CD4-positive, alpha-beta T cell treated with Interferon alpha-2 for 1 hour (primary cell): ENCODE measurements around the gene GRHPR.
A peak's percentile ranks its signal among the peaks of the same experiment; 100 is the strongest.
"Not testable (repeated sequence)": the region's sequence is repeated elsewhere in the genome, so short reads cannot be mapped to it uniquely, and the experiment has no call there.

ENCODE experiments used
- DNase-seq, 2 donors: peaks; one replicate each; pipeline ENCODE4 v3.0.0-alpha.2; 2020 to 2022

Gene GRHPR

GRCh38 chr9:37422289-37423104 is at the start of gene GRHPR:
GRHPR (plus strand) TSS chr9:37422696; CDS start chr9:37422751, 55 bp downstream.
- DNase-seq = peak; percentile 81 to 88

DNA sequence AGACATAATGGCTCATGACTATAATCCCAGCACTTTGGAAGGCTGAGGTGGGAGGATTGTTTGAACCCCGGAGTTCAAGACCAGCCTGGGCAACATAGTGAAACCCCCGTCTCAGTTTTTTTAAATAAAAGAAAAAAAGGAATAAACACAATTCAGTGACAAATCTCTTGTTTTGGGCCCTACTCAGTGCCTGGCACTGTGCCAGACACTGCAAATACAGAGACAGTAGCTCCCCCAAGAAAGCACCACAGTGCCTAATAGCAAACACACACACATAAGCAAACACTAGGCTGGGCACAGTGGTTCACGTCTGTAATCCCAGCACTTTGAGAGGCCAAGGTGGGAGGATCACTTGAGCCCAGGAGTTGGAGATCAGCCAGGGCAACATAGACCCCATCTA is 49.7 kb upstream of the GRHPR start:
- DNase-seq = no peak

- no peak for DNase-seq
Observed at GRCh38 chr9:37373621-37374020, 48.9 kb upstream of the GRHPR start.

GRCh38 chr9:37374892-37375291 is 47.6 kb upstream of the GRHPR start:
- peak in 1 of 2 donors; percentile 69 for DNase-seq

DNA sequence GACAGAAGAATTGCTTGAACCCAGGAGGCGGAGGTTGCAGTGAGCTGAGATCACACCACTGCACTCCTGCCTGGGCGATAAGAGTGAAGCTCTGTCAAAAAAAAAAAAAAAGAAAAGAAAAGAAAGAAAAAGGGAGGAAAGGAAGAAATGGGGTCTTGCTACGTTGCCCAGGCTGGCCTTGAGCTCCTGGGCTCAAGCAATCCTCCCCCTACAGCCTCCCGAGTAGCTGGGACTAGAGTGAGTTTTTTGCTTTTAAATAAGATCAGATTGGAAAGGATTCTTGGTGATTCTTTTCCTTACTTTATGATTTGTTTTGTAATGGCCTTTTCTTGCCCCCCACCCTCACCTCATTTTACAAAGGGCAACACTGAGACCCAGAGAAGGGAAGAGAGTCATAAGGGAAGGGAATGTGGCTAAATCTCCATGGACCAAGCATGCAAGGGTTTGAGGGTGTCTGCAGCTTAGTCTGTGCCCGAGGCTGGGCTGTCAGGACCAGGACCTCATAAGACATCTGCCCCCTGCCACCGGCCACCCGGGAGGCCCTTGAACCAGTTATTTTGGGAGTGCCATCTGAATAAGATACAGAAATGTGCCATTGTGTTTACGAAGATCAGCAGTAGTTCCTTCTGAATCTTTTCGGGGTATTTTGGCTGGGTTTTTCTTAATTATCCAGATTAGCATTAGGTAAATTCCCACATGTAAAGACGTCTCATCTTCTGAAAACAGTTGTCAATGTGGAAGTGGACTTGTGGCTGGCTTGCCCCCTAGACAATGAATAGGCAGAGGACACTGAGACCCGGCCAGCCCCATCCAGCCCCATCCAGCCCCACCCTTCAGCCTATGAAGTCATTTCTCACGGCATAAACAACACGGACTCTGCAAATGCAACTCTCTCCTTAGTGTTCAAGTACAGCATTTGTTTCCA is 44.5 kb upstream of the GRHPR start:
- DNase-seq = no peak

- no peak for DNase-seq
Observed at GRCh38 chr9:37378613-37379004, 43.9 kb upstream of the GRHPR start.

DNA sequence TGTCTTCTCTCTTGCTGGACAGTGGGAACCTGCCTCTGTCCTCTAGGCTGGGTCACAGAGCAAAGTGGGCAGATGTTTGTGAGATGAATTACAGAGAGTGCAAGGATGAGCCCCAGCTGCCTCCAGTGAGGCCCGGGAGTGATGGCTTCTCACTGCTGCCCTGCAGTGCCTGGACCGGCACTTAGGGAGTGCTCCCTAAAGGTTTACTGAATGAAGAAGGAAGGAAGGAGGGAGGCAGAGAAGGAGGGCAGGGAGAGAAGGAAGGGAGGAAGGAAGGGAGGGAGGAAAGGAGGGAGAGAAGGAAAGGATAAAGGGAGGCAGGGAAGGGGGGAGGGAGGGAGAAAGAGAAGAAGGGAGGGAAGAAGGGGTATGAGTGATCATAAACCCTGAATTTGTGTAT is 42.7 kb upstream of the GRHPR start:
- DNase-seq = no peak

GRCh38 chr9:37380570-37380969 is 41.9 kb upstream of the GRHPR start:
- DNase-seq = no peak

DNA sequence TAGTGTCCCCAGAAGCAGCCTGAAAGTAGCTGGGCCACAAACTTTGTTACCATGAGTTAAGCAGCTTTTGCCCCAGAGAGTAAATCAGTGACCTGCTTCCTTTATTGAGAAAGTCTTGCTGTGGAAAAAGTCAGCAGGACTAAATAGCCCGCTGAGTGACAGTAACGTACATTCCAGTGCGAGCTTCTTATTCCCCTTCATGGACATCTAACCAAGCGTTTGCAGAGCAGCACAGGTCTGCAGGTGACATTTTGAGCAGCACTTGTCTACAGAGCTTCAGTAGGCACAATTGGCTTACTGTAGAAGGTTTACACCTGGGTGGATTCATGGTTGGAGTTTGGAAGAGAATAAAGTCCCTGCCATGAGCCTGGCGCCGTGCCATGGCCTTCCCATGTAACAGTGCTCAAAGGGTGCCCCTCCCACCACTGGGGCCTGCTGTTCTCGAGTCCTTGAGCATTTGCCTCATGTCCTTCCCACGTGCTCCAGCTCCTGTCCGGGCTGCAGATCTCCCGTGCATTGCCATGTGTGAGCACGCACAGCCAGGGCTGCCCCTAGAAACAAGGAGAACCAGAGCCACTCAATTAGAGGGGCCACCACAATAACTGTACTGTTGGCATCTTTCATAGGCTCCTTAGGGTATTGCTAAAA is 41.3 kb upstream of the GRHPR start:
- DNase-seq = no peak

GRCh38 chr9:37382161-37382981 is 40.1 kb upstream of the GRHPR start:
- no peak for DNase-seq

GRCh38 chr9:37382982-37383357 is 39.5 kb upstream of the GRHPR start:
- DNase-seq = no peak

DNA sequence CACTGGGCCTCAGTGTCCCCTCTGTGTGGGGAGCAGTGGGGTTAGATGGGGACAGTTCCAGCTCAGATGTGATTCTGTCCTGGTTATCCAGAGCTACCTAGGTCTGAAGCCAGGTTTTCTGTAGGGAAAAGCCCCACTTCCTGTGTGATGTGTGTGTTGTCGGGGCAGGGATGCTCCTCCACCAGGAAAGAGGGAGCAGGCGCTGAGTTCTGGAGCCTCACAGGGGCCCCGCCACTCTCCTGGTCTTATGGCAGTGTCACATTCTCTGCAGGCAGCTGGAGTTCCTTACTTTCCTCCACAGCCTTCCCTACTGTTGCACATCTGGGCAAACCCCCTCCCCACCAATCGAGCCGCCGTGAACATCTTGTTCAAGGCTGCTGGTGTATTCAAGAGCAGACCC is 39.1 kb upstream of the GRHPR start:
- DNase-seq = no peak

GRCh38 chr9:37383876-37384746 is 38.4 kb upstream of the GRHPR start:
- no peak for DNase-seq

DNA sequence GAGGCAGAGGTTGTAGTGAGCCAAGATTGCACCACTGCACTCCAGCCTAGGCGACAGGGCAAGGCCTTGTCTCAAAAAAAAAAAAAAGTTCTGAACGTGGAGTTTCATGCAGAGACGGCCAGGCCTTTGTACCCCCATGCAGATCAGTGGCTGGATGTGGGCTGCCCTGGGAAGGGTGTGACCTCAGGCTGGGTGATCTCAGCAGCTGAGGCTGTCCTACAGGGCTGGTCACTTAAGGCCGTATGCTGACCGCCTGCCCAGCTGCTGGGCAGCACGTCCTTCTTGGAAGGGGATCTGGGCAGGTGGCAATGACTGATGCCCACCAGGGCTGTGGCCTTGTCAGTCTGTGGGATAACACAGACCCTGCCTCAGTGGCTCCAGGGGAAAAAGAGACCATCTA is 37.2 kb upstream of the GRHPR start:
- DNase-seq = no peak

DNA sequence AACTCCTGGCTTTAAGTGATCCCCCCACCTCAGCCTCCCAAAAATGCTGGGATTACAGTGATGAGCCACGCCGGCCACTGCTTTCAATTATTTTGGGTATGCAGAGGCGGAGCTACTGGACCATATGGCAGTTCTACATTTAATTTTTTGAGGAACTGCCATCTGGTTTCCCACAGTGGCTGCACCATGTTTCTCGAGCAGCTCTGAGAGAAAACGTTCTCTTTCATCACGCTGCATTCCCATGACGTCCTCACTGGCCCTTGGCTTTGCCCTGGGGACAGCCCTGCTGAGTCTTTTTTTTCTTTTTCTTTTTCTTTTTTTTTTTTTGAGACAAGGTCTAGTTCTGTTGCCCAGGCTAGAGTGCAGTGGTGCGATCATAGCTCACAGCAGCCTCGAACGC is 35.5 kb upstream of the GRHPR start:
- peak in 1 of 2 donors; percentile 29 for DNase-seq

DNA sequence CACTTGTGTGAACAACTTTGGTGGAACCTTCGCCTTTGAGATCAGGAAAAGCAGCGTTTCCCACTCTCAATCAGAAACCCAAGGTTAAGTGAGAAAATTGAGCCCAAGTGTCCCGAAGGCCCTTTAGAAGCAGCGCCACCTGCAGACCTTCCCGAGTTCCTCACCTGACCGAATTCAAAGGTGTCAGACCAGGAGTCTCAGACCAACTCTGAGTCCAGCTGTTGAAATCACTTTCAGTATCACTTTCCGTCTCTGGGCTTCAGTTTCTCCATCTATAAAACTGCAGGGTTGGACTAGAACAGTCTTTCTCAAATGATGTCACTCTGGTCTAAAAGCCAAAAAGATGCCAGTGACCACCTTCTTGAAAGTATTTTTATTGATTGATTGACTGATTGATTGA is 31.7 kb upstream of the GRHPR start:
- DNase-seq = peak; percentile 38 to 46

- DNase-seq = no peak
Observed at GRCh38 chr9:37392272-37392671, 30.2 kb upstream of the GRHPR start.

GRCh38 chr9:37395229-37395628 is 27.3 kb upstream of the GRHPR start:
- no peak for DNase-seq

- no peak for DNase-seq
Observed at GRCh38 chr9:37395663-37396062, 26.8 kb upstream of the GRHPR start.

GRCh38 chr9:37397948-37398347 is 24.5 kb upstream of the GRHPR start:
- DNase-seq = not testable (repeated sequence)

GRCh38 chr9:37398464-37399025 is 24.0 kb upstream of the GRHPR start:
- DNase-seq = no peak
